SK-N-MC (cell line): Measurements from ENCODE around the gene CCDC57.

Source experiments
- DNase-seq: peaks from one replicate; pipeline ENCODE4 v3.0.0-alpha.2; 2011; ENCODE audit warnings: low read depth, low spot score
- H3K27ac ChIP-seq: fragments of 200-600 bp; sonication (generic); 2 replicates; pipeline ENCODE4 v1.5.1; 2016; ENCODE audit warnings: mixed run types
- H3K36me3 ChIP-seq: fragments of 200-600 bp; sonication (generic); 2 replicates; pipeline ENCODE4 v1.6.1; 2017; ENCODE audit warnings: antibody characterized with exemption, low read length, mixed read lengths; ENCODE audit not compliant: insufficient read depth
- H3K4me3 ChIP-seq: fragments of 200-600 bp; sonication (generic); 2 replicates; pipeline ENCODE4 v1.5.1; 2016
- H3K9ac ChIP-seq: fragments of 200-600 bp; sonication (generic); 2 replicates; pipeline ENCODE4 v1.8.0; 2017; ENCODE audit warnings: mixed run types, mixed read lengths; ENCODE audit not compliant: insufficient read length
- H3K9me3 ChIP-seq: fragments of 200-600 bp; sonication (generic); 2 replicates; pipeline ENCODE4 v1.6.1; 2017; ENCODE audit warnings: low read depth, mild to moderate bottlenecking, antibody characterized with exemption, low read length, moderate library complexity, mixed read lengths
- EZH2 ChIP-seq: fragments of 200-600 bp; sonication (generic); IDR thresholded peaks from one replicate; pipeline ENCODE4 v1.6.1; 2017; ENCODE audit warnings: antibody characterized with exemption
- FOXP2 ChIP-seq: optimal IDR thresholded peaks from 2 replicates; pipeline ENCODE3; 2011; ENCODE audit warnings: mild to moderate bottlenecking, moderate library complexity; ENCODE audit not compliant: insufficient read depth; ENCODE audit errors: extremely low read length, control extremely low read depth
- POLR2AphosphoS5 ChIP-seq: IDR thresholded peaks from 2 replicates; pipeline ENCODE4 v1.6.1; 2012; ENCODE audit warnings: mild to moderate bottlenecking, low read depth, low read length, borderline replicate concordance

The CCDC57 gene

GRCh38 chr17:82082456-82082855 lies 130.2 kb downstream of the CCDC57 start:
- TF ChIP-seq FOXP2, result no peak
- TF ChIP-seq POLR2AphosphoS5, result no peak
- no peak for TF ChIP-seq EZH2
- Histone ChIP-seq H3K27ac (no peak overlapping the region), H3K9me3 (no peaks in the 10 kb centered on the region), H3K9ac (no peak overlapping the region), H3K36me3 (peaks cover 90% of the 10 kb centered on the region), H3K4me3 (no peak overlapping the region)
- DNase-seq, result no peak

DNA sequence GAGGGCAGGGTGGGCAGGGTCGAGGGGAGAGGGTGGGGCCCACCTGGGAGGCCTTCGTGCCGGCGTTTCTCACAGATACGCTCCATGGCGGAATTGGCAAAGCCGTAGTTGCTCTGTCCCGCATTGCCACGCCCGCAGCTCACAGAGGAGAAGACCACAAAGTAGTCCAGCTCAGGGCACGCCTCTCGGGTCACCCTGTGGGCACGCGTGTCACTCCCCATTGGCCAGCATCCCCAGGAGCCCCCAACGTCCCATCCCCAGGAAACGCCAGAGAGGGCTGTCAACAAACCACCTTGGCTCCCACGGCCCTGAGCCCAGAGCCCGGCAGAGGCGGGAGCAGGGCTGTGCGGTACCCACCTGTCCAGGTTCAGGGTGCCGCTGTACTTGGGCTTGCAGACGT lies 130.7 kb downstream of the CCDC57 start:
- Histone ChIP-seq H3K9ac (no peak overlapping the region), H3K9me3 (no peaks in the 10 kb centered on the region), H3K27ac (no peak overlapping the region), H3K36me3 (peaks cover 86% of the 10 kb centered on the region), H3K4me3 (no peak overlapping the region)
- no peak for TF ChIP-seq FOXP2
- no peak for TF ChIP-seq POLR2AphosphoS5
- TF ChIP-seq EZH2, result no peak
- no peak for DNase-seq

- no peak overlapping the region for H3K4me3 ChIP-seq
- peaks cover 81% of the 10 kb centered on the region for H3K36me3 ChIP-seq
- DNase-seq, result no peak
- no peak for TF ChIP-seq FOXP2
- no peak for TF ChIP-seq EZH2
- TF ChIP-seq POLR2AphosphoS5, result no peak
- no peak overlapping the region for H3K9ac ChIP-seq
- no peaks in the 10 kb centered on the region for H3K9me3 ChIP-seq
- H3K27ac ChIP-seq, result no peak overlapping the region
These were observed 131.1 kb downstream of the CCDC57 start for GRCh38 chr17:82081546-82081945.

GRCh38 chr17:82080789-82081464 lies 131.7 kb downstream of the CCDC57 start:
- no peak for TF ChIP-seq POLR2AphosphoS5
- TF ChIP-seq EZH2, result no peak
- no peak for TF ChIP-seq FOXP2
- DNase-seq, result no peak
- Histone ChIP-seq H3K4me3 (no peak overlapping the region), H3K9me3 (no peaks in the 10 kb centered on the region), H3K27ac (no peak overlapping the region), H3K36me3 (peaks cover 75% of the 10 kb centered on the region), H3K9ac (no peak overlapping the region)

GRCh38 chr17:82080048-82080788 lies 132.4 kb downstream of the CCDC57 start:
- H3K36me3 ChIP-seq, result peaks cover 68% of the 10 kb centered on the region
- DNase-seq, result no peak
- TF ChIP-seq EZH2 (no peak), POLR2AphosphoS5 (no peak; the same call in 1 of the 2 replicates), FOXP2 (no peak)
- H3K27ac ChIP-seq, result no peak overlapping the region
- no peak overlapping the region for H3K9ac ChIP-seq
- no peak overlapping the region for H3K4me3 ChIP-seq
- no peaks in the 10 kb centered on the region for H3K9me3 ChIP-seq

- H3K4me3 ChIP-seq, result no peak overlapping the region
- H3K9me3 ChIP-seq, result no peaks in the 10 kb centered on the region
- TF ChIP-seq POLR2AphosphoS5, result peak; percentile 13; the same call in 1 of the 2 replicates
- TF ChIP-seq EZH2, result no peak
- TF ChIP-seq FOXP2, result no peak
- DNase-seq, result no peak
- H3K36me3 ChIP-seq, result peaks cover 57% of the 10 kb centered on the region
- H3K27ac ChIP-seq, result no peak overlapping the region
- no peak overlapping the region for H3K9ac ChIP-seq
These were observed 133.5 kb downstream of the CCDC57 start for GRCh38 chr17:82079001-82079677.

DNA sequence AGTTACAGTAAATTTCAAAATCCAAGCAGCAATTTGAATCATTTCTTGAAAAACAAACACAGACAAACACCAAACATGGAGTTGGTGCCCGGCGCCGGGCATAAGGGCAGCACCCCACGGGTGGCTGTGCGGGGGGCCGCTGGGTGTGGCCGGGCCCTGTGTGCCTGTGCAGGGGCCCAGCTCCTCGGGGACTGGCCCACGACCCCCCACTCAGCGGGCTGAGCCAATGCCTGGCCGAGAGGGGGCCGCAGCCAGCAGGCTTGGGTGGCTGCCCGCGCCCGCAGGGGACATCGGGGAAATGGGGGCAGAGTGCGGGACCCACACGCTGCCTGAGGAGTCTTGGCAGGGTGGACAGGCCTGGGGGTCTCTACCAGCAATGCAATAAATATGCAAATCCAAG lies 134.2 kb downstream of the CCDC57 start:
- H3K27ac ChIP-seq, result 0 out of 2 replicates have a peak overlapping the region, but pooled peaks have one; percentile 36
- H3K9me3 ChIP-seq, result no peaks in the 10 kb centered on the region
- peaks cover 50% of the 10 kb centered on the region; the same call in 1 of the 2 replicates for H3K36me3 ChIP-seq
- no peak for TF ChIP-seq EZH2
- TF ChIP-seq FOXP2, result no peak
- TF ChIP-seq POLR2AphosphoS5, result no peak
- no peak overlapping the region for H3K4me3 ChIP-seq
- no peak for DNase-seq
- H3K9ac ChIP-seq, result no peak overlapping the region

DNA sequence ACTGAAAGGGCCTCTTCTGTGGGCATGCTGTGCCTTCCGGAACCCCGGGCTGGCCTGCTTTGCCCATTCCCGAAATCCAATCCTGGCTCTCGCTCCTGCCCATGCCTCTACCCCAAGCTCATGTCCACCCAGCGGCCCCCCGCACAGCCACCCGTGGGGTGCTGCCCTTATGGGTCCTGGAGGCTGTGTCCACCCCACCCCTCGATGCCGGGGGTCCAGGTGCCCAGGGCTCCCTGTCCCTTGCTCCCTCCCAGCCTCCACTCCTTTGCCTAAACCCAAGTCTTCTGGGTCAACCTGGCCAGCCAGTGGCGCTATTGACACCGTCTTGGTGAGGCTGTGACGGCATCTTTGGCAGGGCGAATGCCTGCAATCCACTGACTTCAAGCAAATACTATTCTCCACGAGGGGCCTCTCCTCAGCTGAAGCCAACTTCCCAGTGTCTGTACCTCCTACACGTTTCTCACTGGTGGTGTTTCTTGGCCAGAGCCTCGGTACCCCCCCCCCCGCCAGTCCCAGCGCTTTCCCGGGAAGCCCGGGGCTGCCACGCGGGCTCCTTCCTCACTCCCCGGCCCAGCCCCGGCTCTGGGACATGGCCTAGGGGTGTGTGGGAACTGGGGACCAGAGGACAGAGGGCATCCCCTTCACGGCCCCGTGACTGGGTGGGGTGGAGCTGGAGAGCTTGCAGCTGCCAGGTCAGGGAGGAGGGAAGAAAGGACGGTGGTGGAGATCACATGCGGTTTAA lies 134.9 kb downstream of the CCDC57 start:
- H3K36me3 ChIP-seq, result peaks cover 44% of the 10 kb centered on the region; the same call in 1 of the 2 replicates
- DNase-seq, result no peak
- TF ChIP-seq POLR2AphosphoS5, result peak; percentile 49; the same call in 1 of the 2 replicates
- TF ChIP-seq FOXP2, result no peak
- no peaks in the 10 kb centered on the region for H3K9me3 ChIP-seq
- H3K9ac ChIP-seq, result no peak overlapping the region
- H3K27ac ChIP-seq, result 0 out of 2 replicates have a peak overlapping the region, but pooled peaks have one; percentile 36
- no peak overlapping the region for H3K4me3 ChIP-seq
